HG03196 (cell line): ENCODE measurements around the gene GET4.
"Not testable (repeated sequence)": the region's sequence is repeated elsewhere in the genome, so short reads cannot be mapped to it uniquely, and the experiment has no call there.

Experiments
- ATAC-seq: cut with Tn5 transposase; IDR thresholded peaks from one replicate; pipeline ENCODE4 v1.9.1; 2021; ENCODE audit not compliant: unreplicated experiment

The GET4 gene

DNA sequence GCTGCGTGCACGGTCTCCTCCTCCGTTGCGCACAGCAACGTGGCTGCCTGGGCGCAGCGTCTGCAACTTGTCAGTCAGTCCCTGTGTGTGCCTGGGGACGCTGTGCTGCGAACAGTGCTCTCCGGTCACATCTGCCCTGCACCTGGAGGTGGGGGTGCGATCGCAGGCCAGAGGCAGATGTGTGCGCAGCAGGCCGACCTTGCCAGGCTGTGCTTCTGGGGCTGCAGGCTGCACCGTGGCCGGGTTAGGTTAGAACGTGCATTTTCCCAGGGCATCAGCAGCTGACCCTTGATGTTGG lies 8.2 kb upstream of the GET4 start:
- no peak for ATAC-seq

DNA sequence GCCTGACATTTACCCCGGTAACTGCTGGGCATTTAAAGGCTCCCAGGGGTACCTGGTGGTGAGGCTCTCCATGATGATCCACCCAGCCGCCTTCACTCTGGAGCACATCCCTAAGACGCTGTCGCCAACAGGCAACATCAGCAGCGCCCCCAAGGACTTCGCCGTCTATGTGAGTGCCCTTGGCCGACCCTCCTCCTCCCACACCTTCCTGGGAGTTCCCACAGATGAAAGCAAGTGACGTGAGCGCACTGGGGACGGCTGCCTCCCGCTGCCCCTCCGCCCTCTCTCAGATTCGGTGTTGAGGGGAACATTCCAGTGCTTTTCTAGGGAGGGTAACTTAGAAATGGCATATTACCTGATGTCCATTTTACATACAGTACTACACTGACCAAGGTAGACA lies 7.0 kb upstream of the GET4 start:
- no peak for ATAC-seq

DNA sequence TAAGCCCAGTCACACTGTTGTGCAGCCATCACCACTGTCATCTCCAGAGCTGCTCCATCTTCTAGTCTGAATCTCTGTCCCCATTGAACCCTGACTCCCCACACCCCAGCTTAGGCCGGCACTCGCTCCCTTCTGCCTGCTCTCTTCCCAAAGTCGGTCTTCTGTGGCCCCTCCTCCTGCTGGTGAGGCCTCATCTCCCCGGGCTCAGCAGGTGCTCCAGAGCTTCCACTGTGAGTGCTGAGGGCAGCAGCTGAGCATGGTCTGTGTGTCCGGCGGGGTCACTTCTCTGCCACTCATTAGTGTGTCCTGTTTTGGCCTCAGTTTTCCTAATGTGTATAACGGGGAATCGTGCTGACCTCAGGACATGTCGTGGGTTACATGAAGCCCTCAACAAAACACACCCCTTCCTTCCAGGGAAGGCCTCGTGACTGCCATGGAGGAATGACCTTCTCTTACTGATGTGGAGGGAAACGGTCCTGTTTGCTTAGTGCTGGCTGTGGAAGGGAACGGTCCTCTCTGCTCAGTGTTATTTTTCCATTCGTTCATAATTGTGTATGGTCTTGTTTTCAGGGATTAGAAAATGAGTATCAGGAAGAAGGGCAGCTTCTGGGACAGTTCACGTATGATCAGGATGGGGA lies 4.3 kb upstream of the GET4 start:
- ATAC-seq: no peak

DNA sequence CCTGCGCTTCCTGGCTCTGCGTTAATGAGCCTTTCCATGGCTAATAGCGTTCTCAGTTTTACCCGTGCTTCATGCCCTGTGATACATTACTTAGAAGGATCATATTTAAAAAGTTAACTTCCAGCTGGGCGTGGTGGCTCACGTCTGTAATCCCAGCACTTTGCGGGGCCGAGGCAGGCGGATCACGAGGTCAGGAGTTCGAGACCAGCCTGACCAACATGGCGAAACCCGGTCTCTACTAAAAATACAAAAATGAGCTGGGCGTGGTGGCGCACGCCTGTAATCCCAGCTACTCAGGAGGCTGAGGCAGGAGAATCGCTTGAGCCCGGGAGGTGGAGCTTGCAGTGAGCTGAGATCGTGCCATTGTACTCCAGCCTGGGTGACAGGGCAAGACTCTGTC lies 3.7 kb upstream of the GET4 start:
- ATAC-seq: not testable (repeated sequence)

DNA sequence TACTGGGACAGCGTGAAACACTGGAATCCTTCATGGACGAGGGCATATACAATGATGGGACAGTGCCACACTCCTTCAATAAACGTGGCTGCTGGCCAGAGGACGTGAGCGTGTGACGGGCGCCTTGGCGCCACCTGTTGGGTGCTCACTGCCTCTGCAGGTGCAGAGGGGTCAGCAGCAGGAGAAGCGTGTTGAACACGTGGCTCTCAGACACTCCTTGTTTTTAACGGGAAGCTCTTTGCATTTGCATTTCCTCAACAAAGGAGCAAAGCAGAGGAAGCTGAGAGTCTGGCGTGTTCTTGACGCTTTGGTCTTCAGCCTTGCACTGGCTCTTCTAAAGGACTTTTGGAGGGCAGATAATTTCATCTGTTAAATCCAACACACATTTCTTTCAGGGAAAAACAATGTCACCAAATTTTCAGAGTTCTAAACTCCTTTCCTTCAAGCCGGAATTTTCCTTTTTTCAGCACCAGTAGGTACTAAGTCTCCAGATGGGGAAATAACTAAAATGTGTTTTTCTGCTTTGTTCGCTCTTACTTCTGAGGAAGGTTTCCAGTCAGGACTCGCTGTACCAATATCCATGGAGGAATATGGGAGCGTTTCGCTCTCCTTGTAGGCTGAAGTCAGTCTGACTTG lies 2.9 kb upstream of the GET4 start:
- no peak for ATAC-seq

DNA sequence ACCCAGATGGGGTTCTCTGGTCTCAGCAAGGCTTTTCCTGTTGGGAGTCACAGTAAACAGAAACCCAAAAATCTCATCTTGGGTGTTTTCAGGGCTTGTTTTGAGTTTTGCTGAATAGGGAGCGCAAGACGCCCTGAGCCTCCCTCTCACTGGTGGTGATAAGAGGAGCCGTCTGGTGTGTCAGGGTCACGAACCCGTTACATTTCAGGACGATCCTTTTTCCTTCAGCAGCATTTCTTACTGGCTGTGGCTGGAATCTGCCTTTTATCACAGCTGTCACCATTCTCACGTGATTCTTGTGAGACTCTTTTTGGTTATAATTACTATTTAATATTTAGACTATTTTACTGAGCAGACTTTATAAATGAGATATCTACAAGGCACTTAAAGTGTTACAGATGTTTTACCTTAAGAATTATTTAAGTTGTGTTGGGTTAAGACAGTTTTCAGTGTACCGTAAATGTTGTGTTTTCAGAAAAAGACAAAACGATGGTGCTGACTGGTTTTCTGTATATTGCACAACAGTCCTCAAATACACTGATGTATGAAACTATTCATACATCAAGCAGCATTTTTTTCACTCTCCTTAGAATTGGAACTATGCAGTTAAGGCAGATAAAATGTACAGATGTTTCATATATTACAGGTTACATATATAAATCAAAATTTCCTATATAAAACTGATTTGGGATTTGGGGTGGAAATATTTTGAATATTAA lies 2.2 kb upstream of the GET4 start:
- ATAC-seq: no peak

DNA sequence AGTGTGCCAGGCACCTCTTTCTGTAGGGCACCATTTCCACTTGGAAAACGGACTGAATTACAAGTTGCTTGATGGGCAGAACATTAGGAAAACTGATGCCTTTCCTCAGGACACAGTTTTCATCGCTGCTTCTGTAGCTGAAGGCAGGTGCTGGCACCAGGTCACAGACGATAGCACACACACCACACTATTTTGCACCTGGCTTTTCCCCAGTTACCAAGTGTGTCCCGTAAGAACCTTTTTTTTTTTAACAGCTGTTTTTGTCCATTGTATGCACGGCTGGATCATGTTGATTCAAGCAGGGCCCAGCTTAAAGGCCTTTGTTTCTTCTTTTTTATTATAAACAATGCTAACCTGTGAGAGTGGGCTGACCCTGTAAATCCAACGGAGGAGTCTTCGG lies 1.3 kb upstream of the GET4 start:
- no peak for ATAC-seq

DNA sequence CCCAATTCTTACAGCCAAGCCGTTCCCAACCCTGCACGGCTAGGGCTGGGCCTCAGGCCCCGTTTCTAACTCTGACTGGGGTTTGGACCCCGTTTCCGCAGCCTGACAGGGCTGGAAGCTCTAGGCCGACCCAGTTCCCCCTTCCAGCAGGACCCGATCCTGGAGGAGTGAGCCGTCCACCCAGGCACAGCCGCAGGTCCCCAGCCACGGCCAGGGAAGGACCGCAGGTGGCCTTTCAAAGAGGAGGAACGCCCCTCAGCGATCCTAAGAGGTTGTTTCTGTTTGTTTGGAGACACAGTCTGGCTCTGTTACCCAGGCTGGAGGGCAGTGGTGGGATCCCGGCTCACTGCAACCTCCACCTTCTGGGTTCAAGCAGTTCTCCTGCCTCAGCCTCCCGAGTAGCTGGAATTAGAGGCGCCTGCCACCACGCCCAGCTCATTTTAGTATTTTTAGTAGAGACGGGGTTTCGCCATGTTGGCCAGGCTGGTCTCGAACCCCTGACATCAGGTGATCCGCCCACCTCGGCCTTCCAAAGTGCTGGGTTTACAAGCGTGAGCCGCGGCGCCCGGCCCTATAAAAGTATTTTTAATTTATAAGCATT lies 778 bp upstream of the GET4 start:
- no peak for ATAC-seq

DNA sequence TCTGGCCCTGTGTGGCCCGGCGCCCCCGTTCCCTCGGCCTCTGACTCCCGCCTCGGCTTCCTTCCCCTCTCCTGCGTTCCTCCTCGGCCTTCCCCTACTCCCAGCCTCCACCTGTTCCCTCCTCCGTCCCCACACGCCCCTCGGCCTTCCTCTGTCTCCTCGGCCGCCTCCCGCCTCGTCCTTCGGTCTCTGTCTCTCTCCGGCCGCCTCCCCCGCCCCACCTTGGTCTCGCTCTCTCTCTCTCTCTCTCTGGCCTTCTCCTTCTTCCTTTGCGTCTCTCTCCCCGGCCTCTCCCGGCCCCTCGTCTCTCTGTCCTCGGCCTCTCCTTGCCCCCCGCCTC lies 588 bp downstream of the GET4 start:
- no peak for ATAC-seq

DNA sequence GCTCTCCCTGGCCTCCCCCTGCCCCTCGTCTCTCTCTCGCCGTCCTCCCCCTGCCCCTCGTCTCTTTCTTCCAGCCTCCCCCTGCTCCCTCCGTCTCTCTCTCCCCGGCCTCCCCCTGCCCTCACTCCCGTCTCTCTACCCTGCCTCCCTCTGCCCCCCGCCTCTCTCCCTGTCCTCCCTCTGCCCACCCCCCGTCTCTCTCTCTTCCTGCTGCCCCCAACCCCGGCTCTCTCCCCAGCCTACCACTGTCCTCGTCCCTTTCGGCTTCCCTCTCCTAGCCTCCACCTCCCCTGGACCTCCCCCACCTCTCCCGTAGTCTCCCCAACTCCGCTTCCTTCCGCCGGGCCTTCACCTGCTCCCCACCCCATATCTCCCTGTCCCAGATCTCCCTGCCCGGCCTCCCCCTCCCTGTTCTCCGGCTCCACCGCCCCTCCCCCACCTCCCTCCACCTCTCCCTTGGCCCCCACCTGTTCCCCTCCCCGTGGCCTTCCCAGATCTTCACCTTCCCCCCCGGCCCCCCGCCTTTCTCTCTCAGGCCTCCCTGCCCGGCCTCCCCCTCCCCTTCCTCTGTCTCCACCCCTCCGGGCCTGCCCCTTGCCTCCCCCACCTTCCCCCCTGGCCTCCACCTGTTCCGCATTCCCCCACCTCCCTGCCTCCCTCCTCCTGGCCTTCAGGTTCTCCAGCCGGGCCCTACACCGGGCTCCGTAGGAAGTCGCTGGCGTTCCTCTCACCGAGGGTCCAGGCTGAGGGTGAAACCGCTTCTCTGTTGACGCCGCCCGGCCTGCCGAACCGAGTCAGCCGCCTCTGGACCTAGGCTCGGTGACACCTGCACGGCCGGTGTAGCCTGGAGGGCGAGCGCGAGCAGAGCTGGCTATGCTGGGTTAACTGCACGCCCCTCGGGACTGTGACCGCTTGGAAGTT lies 1.2 kb downstream of the GET4 start:
- no peak for ATAC-seq

DNA sequence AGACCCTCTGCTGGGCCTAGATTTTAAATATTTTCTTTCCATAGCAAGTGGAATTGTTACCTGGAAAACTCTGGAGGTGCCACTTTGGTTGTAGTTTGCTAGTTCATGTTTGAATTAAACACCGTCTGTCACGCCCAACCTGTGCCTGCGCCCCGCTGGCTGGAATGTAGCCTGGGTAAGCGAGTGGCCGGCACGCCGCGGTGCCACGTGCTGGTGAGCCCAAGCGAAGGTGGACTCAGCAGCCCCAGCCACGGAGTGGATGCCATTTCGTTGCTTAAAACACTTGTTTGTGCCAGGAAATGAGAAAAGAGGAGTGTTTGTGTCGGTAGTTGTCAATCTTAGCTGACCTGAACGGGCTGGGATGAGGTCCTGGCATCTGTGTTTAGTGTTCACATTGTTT lies 2.7 kb downstream of the GET4 start:
- no peak for ATAC-seq

DNA sequence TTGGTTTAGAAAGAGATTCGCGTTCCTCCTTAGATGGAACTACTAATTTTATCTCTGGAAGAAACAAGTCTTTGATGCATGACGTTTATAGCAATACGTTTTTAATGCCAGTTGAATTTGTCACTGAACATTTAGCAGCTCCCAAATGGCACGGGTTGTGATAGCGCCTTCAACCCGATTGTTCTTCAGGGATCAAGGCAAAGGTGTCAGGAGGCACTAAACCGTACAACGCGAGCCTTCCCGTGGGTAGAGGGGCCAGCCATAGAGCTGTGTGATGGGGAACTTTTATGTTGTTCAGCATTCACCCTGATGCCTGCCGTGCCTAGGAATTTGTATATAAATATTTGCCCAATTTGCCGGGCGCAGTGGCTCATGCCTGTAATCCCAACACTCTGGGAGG lies 3.4 kb downstream of the GET4 start:
- no peak for ATAC-seq

DNA sequence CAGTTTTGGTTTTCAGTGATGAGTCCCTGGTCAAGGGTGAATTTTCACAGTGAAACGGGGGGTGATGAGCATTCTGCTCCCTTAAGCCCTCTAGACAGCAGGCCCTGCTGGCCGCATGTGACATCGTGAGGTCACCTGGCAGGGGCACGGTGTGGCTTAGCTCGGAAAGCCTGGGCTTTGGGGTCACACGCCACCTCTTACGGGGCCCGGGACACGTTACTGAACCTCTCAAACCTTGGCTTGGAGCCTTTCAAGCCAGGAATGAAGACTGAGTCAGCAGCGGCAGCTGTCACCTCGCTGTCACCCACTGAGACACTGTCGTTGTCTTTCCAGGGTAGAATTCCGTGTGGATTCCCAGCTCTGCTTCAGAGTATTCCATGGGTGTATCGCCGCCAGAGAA lies 4.1 kb downstream of the GET4 start:
- no peak for ATAC-seq

DNA sequence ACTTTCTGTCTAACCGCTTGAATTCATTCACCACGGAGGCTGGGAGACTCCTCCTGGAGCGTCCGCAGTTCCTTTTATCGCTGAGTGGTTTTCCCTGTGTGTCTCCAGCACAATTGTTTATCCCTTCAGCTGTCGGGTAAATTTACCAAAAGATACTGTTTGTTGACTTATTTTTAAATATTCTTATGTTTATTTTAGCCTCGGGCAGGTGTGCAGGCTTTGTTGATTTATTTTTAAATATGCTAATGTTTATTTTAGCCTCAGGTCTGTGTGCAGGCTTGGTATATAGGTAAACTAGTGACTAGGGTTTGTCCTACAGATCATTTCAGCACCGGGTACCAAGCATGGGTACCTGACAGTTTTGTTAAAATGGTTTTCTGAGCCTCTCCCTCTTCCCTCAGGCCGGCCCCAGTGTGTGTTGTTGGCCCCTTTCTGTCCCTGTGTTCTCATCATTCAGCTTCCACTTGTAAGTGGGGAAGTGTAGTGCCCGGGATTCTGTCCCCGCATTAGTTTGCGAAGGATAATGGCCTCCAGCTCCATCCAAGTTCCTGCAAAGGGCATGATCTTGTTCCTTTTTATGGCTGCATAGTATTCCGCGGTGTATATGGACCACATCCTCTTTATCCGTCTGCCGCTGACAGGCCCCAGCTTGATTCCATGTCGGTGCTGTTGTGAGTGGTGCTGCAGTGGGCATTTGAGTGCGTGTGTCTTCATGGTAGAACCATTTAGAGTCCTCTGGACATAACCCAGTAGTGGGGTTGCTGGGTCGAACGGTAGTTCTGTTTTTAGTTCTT lies 5.3 kb downstream of the GET4 start:
- ATAC-seq: no peak

DNA sequence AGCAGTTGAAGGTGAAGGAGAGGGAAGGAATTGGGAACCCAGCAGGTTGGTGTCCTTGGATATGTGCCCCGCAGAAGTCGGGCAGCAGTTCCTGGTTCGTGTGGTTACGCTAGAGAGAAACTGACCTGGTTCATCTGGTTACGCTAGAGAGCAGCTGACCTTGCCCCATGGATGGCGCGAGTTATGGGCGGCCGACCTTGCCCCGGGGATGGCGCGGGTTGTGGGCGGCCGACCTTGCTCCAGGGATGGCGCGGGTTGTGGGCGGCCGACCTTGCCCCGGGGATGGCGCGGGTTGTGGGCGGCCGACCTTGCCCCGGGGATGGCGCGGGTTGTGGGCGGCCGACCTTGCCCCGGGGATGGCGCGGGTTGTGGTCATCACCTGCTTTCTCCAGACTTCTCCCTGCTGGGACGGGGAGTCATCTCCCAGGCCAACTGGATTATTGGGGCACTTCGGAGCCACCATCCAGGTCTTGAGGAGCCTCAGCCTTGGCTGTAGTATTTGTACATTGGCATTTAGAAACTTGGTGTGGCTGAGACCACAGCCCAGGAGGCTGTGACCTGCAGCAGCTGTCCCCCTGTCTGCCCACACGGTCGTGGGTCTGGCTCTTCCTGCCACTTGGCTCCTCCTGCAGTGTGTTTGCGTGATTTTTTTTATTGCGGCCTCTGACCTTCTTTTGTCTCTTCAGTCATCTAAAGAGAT lies 6.1 kb downstream of the GET4 start:
- ATAC-seq: no peak

DNA sequence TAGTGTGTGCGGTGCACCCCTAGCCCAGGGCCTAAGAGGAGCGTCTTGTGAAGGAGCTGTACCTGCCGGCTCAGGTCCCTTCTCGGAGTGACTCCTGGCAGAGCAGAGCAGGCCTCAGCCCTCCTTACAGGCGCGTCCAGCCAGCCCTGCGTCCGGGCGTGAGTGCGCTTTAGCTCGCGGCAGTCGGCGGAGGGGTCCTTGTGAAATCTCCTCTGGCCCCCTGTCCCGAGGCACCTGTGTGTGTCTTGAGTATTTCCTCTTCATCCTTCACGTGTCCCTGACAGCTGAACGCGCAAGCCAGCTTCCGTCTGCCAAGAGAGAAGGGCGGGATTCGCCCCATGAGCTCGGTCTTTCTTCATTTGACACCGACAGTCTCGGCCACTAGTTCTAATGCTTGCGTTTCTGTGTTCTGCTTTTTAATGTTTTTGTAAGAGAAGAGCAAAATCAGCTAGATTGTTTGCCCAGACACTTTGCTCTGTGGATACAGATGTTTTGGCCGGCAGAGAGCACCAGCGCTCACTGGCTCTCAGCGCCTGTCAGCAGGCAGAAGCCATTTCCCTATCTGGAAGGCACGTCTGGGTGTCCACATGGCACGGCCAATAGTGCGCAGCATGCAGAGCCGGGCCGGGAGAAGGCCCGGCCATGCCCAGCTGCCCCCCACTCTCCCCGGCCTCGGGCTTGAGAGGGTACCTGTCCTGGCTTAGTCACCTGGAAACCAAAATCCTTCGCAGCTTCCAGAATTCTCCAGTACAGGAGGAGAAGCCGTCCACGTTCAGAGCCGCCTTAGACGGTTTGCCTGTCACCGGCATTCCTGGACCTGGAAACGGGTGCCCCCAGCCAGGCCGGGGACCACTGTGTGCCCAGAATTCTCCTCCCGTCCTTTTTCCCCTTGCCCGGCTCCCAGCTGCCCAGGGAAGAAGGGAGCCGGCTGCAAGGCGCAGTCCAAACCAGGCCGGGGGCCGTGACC lies 7.0 kb downstream of the GET4 start:
- ATAC-seq: no peak

DNA sequence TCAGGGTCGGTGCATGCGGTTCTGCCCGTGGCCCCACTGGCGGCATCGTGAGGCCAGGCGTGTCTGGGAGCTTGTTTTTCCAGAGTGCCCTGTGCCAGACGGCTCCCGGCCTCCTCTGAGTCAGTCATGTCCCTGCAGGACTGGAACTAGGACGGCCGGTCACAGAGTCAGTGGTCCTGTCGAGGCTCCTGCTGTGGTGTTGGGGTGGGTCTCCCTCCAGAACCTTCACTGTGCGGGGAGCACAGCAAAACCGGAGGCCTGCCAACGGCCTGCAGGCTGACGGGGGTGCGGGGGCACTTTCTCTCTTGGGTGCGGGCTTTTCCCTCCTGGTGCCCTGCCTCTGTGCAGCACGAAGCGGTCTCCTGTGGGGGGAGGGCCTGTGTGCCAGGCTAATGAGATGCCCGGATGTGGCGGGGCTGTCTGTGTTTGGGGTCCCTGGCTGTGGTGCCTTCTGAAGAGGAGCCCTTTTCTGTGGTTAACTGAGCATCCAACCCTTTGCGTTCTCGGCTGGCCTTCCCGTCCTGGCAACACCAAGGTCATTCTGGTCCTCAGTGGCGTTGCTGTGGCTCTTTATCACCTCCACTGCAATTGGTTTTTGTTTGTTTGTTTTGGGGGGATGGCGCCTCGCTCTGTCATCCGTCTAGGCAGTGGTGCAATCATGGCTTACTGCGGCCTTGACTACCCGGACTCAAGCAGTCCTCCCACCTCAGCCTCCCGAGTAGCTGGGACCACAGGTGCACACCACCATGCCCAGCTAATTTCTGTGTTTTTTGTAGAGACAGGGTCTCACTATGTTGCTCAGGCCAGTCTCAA lies 8.0 kb downstream of the GET4 start:
- ATAC-seq: no peak

DNA sequence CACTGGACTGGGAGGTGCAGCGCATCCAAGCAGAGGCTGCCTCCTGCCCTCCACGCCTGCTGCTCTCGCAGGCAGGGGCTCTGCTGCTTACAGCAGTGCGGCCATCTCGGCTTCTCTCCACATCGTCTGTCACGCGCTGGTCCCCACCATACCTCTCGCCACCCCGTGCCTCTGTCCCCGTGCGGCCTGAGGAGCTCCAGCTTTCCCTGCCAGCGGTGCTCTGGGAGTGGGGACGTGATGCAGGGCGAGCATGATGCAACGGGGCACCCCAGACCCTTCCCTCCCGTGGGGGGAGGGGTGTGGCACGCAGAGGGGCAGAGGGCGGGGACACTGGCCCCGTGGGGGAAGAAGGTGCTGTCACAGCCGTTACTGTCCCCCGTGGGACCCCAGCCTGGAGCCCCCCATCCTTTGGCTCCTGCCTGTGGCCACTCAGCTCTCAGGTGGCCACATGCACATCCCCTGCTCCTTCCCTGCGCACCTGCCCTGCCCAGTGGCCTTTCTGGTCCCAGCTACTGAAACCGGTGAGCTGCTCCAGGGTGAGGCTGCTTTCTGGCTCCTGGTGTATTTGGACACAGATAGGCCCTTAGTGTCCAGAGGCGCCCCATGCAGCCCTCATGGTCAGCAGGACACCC lies 9.0 kb downstream of the GET4 start:
- no peak for ATAC-seq
